Measurements from ENCODE around the gene GPR34. TPM values are rescaled to one million over a fixed set of nuclear protein-coding genes. Genes with fewer than 3 reads are reported as not detected.

Gene GPR34
- total and polyA plus RNA-seq, 2 of the 4 experiments (the other 2 are of a cell fraction), result not detected

DNA sequence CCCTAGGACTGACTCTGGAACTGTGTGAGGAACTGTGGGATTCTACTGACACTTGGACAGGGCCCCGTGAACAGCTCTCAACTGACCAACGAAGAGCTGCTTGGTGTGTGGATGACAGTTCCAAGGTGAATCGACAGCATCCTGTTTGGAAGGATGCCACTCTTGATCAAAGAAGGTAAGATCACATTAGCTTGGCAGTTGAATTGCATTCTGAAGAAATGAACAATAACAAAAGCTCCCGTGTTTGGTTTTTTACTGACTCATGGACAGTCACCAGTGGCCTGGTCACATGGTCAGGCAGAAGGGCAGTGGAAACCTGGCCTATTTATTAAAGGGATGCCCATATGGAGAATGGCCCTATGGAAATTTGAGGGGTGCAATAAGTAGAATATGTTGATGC, 33.1 kb upstream of the GPR34 start:
- DNase-seq (peak; percentile 61), ATAC-seq (ENCODE audit: low read depth) (0 out of 2 replicates have a peak, but pooled peaks have one; percentile 37)
- no peak overlapping the region for H3K18ac ChIP-seq (ENCODE audit: low read depth, low read length)
- in situ Hi-C loops (cut with MboI; ENCODE audit: low sequenced_read_pairs), result no loop called here
- H2AFZ ChIP-seq (replicated peaks; ENCODE audit: low read length, poor library complexity), result no peak overlapping the region
- H3K4me2 ChIP-seq (ENCODE audit: low read depth, low read length), result no peak overlapping the region
- TF ChIP-seq, protein P1, sequence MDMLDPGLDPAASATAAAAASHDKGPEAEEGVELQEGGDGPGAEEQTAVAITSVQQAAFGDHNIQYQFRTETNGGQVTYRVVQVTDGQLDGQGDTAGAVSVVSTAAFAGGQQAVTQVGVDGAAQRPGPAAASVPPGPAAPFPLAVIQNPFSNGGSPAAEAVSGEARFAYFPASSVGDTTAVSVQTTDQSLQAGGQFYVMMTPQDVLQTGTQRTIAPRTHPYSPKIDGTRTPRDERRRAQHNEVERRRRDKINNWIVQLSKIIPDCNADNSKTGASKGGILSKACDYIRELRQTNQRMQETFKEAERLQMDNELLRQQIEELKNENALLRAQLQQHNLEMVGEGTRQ (IDR thresholded peaks at IDR 0.05; ENCODE audit: low read depth, low read length), result peak; percentile 71
- no peak for TF ChIP-seq MXI1 (IDR thresholded peaks at IDR 0.05; ENCODE audit: borderline replicate concordance, low read depth, low read length)
- TF ChIP-seq CEBPB (IDR thresholded peaks at IDR 0.05; ENCODE audit: low read depth, low read length), result no peak
- 0 out of 2 replicates have a peak, but pooled peaks have one; percentile 4 for TF ChIP-seq FOS (IDR thresholded peaks at IDR 0.05; ENCODE audit: low read depth, low read length)
- TF ChIP-seq POLR2A (IDR thresholded peaks at IDR 0.05; ENCODE audit: low read depth, low read length), result no peak
- no peak for TF ChIP-seq RAD21 (IDR thresholded peaks at IDR 0.05; ENCODE audit: low read length)
- no peak for TF ChIP-seq MAZ (IDR thresholded peaks at IDR 0.05; ENCODE audit: borderline replicate concordance, low read depth, low read length)
- TF ChIP-seq BHLHE40 (IDR thresholded peaks at IDR 0.05; ENCODE audit: low read depth, low read length), result no peak
- TF ChIP-seq CHD1 (IDR thresholded peaks at IDR 0.05; ENCODE audit: low read depth, low read length), result no peak
- no peak for TF ChIP-seq NFE2L2 (IDR thresholded peaks at IDR 0.05; ENCODE audit: low read depth, low read length)
- no peak for TF ChIP-seq RFX5 (IDR thresholded peaks at IDR 0.05; ENCODE audit: low read depth, low read length)
- TF ChIP-seq RCOR1 (IDR thresholded peaks at IDR 0.05; ENCODE audit: insufficient replicate concordance, low read length), result no peak
- no peak overlapping the region for H2BK5ac ChIP-seq (ENCODE audit: low read depth, low read length, poor library complexity, severe bottlenecking)
- no peak overlapping the region for H2BK120ac ChIP-seq (ENCODE audit: low read depth, low read length)
- H2BK15ac ChIP-seq (ENCODE audit: low read depth, low read length), result no peak overlapping the region
- H3K4ac ChIP-seq (ENCODE audit: low read depth, low read length), result no peak overlapping the region
- no peak overlapping the region for H3K4me3 ChIP-seq (ENCODE audit: insufficient read depth, low read depth, low read length)
- peaks cover 5% of the 10 kb centered on the region; the same call in 1 of the 2 replicates for H3K9me1 ChIP-seq (ENCODE audit: insufficient read depth, low read length)
- no peak overlapping the region for H2AK9ac ChIP-seq (replicated peaks; ENCODE audit: low read depth, low read length, poor library complexity)
- no peaks in the 10 kb centered on the region for H3K27me3 ChIP-seq (ENCODE audit: control insufficient read depth, insufficient read depth, low read length)
- dilution Hi-C loops (cut with HindIII; ENCODE audit: low sequenced_read_pairs, unreplicated experiment), result no loop called here
- POLR2A ChIA-PET (ENCODE audit: unreplicated experiment), result no interaction called here
- H2BK20ac ChIP-seq (ENCODE audit: low read depth, low read length), result no peak overlapping the region
- no peak overlapping the region for H2AK5ac ChIP-seq (ENCODE audit: low read depth, low read length)
- no peak overlapping the region for H4K91ac ChIP-seq (ENCODE audit: insufficient read depth, low read depth, low read length)
- intact Hi-C loops (cut with micrococcal nuclease), result no loop called here
- no TSS peak for BruUV-seq (replicated peaks)
- H3K4me1 ChIP-seq (ENCODE audit: control insufficient read depth, insufficient read depth, low read length), result peaks cover 2% of the 10 kb centered on the region
- no peak overlapping the region for H3K9ac ChIP-seq (ENCODE audit: low read depth, low read length)
- H3K14ac ChIP-seq (replicated peaks; ENCODE audit: low read depth, low read length), result no peak overlapping the region
- H3K79me1 ChIP-seq (ENCODE audit: low read depth in 1 of 2, low read length in 2 of 2), result no peaks in the 10 kb centered on the region
- 60% methylated on average over 2 of the region's 4 CpGs; no CpG with 5 or more reads in 1 of the 2 experiments for WGBS, 2 experiments (ENCODE audit: extremely low coverage in 2 of 2, insufficient read length in 1 of 2)
- H3K23ac ChIP-seq (ENCODE audit: low read depth, low read length), result no peak overlapping the region
- H4K8ac ChIP-seq (ENCODE audit: low read depth in 2 of 2, low read length in 2 of 2), result no peak overlapping the region
- no peak overlapping the region for H3K27ac ChIP-seq (ENCODE audit: insufficient read depth, low read length)
- CTCF ChIA-PET, result interaction anchor here (0.5 to 0.6 kb wide), 2 partner anchors 16 to 1614 kb away, joined by 3 read pairs; no protein-coding TSS in a partner anchor
- H3K36me3 ChIP-seq (ENCODE audit: control insufficient read depth, insufficient read depth, low read length), result peaks cover 10% of the 10 kb centered on the region; the same call in 1 of the 2 replicates
- no peak overlapping the region for H4K5ac ChIP-seq (ENCODE audit: low read depth, low read length)
- H3K9me3 ChIP-seq (ENCODE audit: control insufficient read depth, insufficient read depth, low read length), result no peaks in the 10 kb centered on the region
- no peak overlapping the region for H3K56ac ChIP-seq (ENCODE audit: extremely low read depth, insufficient read depth, low read length)
- H4K20me1 ChIP-seq (ENCODE audit: insufficient read depth, low read length), result no peaks in the 10 kb centered on the region
